Endothelial cell of umbilical vein (primary cell): ENCODE data around the gene SIPA1L3.

Experiments
- CTCF ChIP-seq, 2 donors: IDR thresholded peaks; 1 replicate in 1 of 2; 2 replicates in 1 of 2; pipeline ENCODE4 v1.5.1; 2011; ENCODE audit warnings: low read length in 2 of 2, mild to moderate bottlenecking in 2 of 2, moderate library complexity in 2 of 2, control low read depth in 1 of 2, inconsistent platforms in 1 of 2, low read depth in 1 of 2; ENCODE audit not compliant: insufficient read depth in 1 of 2; ENCODE audit errors: extremely low read depth in 1 of 2
- EZH2 ChIP-seq: IDR thresholded peaks from 2 replicates; pipeline ENCODE4 v1.6.1; 2012; ENCODE audit warnings: borderline replicate concordance, low read depth, mild to moderate bottlenecking, moderate library complexity, low read length, inconsistent platforms; ENCODE audit not compliant: severe bottlenecking
- MAX ChIP-seq: IDR thresholded peaks from 2 replicates; pipeline ENCODE4 v1.6.1; 2011; ENCODE audit not compliant: insufficient read depth, insufficient read length
- POLR2A ChIP-seq: IDR thresholded peaks from 2 replicates; pipeline ENCODE4 v1.6.1; 2012; ENCODE audit warnings: low read depth, mild to moderate bottlenecking, control low read depth, low read length
- POLR2AphosphoS5 ChIP-seq: IDR thresholded peaks from 2 replicates; pipeline ENCODE4 v1.6.1; 2012; ENCODE audit warnings: low read depth, mild to moderate bottlenecking, control low read depth, low read length, moderate library complexity; ENCODE audit not compliant: insufficient read depth

DNA sequence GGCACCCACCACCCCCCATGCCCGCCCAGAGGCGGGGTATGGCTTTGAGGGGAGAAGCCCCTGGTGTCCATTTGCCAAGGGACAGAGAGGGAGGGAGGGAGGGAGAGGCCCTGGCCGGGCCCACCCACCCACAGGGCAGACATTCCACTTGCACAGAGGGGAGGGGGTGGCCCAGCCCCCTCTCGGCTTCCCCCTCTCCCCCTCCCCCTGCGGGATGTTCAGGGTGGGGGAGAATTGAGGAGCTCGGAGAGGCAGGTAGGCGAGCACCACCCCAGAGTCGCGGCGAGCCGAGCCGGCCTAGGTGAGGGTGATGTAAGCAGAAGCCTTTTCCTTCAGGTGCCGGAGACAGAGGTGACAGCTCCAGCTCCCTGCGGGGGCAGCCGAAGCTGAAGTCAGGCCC is 304.8 kb downstream of the SIPA1L3 start:
- TF ChIP-seq EZH2 (no peak), CTCF (IDR thresholded peaks at IDR 0.05; ENCODE audit: extremely low read depth in 1 of 2, insufficient read depth in 1 of 2, low read depth in 1 of 2, low read length in 2 of 2) (no peak), POLR2A (no peak), POLR2AphosphoS5 (no peak), MAX (no peak)
